NCI-H510A treated with DMSO at 0.1 percent for 48 hours (cell line): Measurements from ENCODE around the gene THAP6.
"Not testable (repeated sequence)": the region's sequence is repeated elsewhere in the genome, so short reads cannot be mapped to it uniquely, and the experiment has no call there.

Experiments used
- DNase-seq: peaks from one replicate; lab custom pipeline; 2025; lab: John Stamatoyannopoulos, UW

Gene THAP6

GRCh38 chr4:75525910-75526309 lies 11.6 kb downstream of the THAP6 start:
- DNase-seq = no peak

- DNase-seq = no peak
Observed at GRCh38 chr4:75527482-75527881, 13.2 kb downstream of the THAP6 start.

GRCh38 chr4:75530556-75531322 lies 16.5 kb downstream of the THAP6 start:
- DNase-seq = no peak

- not testable (repeated sequence) for DNase-seq
Observed at GRCh38 chr4:75531536-75532143, 17.4 kb downstream of the THAP6 start.

GRCh38 chr4:75533339-75533887 lies 19.1 kb downstream of the THAP6 start:
- DNase-seq = not testable (repeated sequence)

- not testable (repeated sequence) for DNase-seq
Observed at GRCh38 chr4:75533926-75534325, 19.7 kb downstream of the THAP6 start.

GRCh38 chr4:75537308-75537707 lies 23.0 kb downstream of the THAP6 start:
- not testable (repeated sequence) for DNase-seq

GRCh38 chr4:75542824-75543223 lies 28.6 kb downstream of the THAP6 start:
- DNase-seq = no peak

GRCh38 chr4:75544220-75544619 lies 29.9 kb downstream of the THAP6 start:
- DNase-seq = not testable (repeated sequence)

GRCh38 chr4:75544870-75545269 lies 30.6 kb downstream of the THAP6 start:
- no peak for DNase-seq

- no peak for DNase-seq
Observed at GRCh38 chr4:75545526-75545925, 31.3 kb downstream of the THAP6 start.

- DNase-seq = no peak
Observed at GRCh38 chr4:75547647-75548387, 33.5 kb downstream of the THAP6 start.

GRCh38 chr4:75549019-75549418 lies 34.7 kb downstream of the THAP6 start:
- DNase-seq = no peak

- DNase-seq = no peak
Observed at GRCh38 chr4:75552452-75552851, 38.2 kb downstream of the THAP6 start.

- DNase-seq = no peak
Observed at GRCh38 chr4:75555294-75556164, 41.3 kb downstream of the THAP6 start, which contains the start of gene ODAPH. TSS of gene ODAPH (plus strand) at chr4:75556066. CDS start at chr4:75556083, 17 bp downstream.

- peak; percentile 31 for DNase-seq
Observed at GRCh38 chr4:75557696-75558095, 43.4 kb downstream of the THAP6 start.

GRCh38 chr4:75561789-75562188 lies 47.5 kb downstream of the THAP6 start:
- DNase-seq = no peak

- DNase-seq = no peak
Observed at GRCh38 chr4:75564023-75564422, 49.8 kb downstream of the THAP6 start.

GRCh38 chr4:75565481-75565880 lies 51.2 kb downstream of the THAP6 start:
- DNase-seq = no peak

- no peak for DNase-seq
Observed at GRCh38 chr4:75566911-75567310, 52.6 kb downstream of the THAP6 start.

- no peak for DNase-seq
Observed at GRCh38 chr4:75567725-75568124, 53.5 kb downstream of the THAP6 start.
